Neural cell (in vitro differentiated cells): ENCODE measurements around the gene CLTCL1. TPM values are rescaled to one million over a fixed set of nuclear protein-coding genes. Genes with fewer than 3 reads are reported as not detected.

ENCODE experiments used
- H2AFZ ChIP-seq: fragments of 200-600, 300-800 bp; sonication (generic), shearing (Covaris generic); 2 replicates; pipeline ENCODE4 v1.6.0; 2014; ENCODE audit warnings: low read depth, mild to moderate bottlenecking, antibody characterized with exemption, low read length, moderate library complexity
- H3F3A ChIP-seq: fragments of 200-600 bp; shearing (Covaris generic); 2 replicates; pipeline ENCODE4 v1.6.1; 2016; ENCODE audit warnings: mild to moderate bottlenecking, moderate library complexity, mixed read lengths, antibody characterized with exemption, low read length; ENCODE audit not compliant: insufficient read depth, poor library complexity, severe bottlenecking
- H3K27ac ChIP-seq: fragments of 200-600, 300-800 bp; sonication (generic), shearing (Covaris generic); 2 replicates; pipeline ENCODE4 v1.5.1; 2014; ENCODE audit warnings: mild to moderate bottlenecking, low read length, moderate library complexity
- H3K27me3 ChIP-seq: fragments of 300-800, 200-600 bp; sonication (generic), shearing (Covaris generic); 2 replicates; pipeline ENCODE4 v1.6.0; 2014; ENCODE audit warnings: mild to moderate bottlenecking, low read depth, low read length, moderate library complexity; ENCODE audit not compliant: insufficient read depth
- H3K36me3 ChIP-seq: fragments of 300-800, 200-600 bp; sonication (generic), shearing (Covaris generic); 2 replicates; pipeline ENCODE4 v1.5.1; 2014; ENCODE audit warnings: mild to moderate bottlenecking, antibody characterized with exemption, low read length, moderate library complexity; ENCODE audit not compliant: insufficient read depth
- H3K4me2 ChIP-seq: fragments of 300-800, 200-600 bp; sonication (generic), shearing (Covaris generic); 2 replicates; pipeline ENCODE4 v1.6.0; 2014; ENCODE audit warnings: mild to moderate bottlenecking, low read length
- H3K4me3 ChIP-seq: fragments of 300-800, 200-600 bp; sonication (generic), shearing (Covaris generic); 2 replicates; pipeline ENCODE4 v1.5.1; 2014; ENCODE audit warnings: mild to moderate bottlenecking, low read length, moderate library complexity
- H3K79me2 ChIP-seq: fragments of 200-600 bp; shearing (Covaris generic); replicated peaks from 2 replicates; pipeline ENCODE4 v1.6.0; 2014; ENCODE audit warnings: mild to moderate bottlenecking, low read length, moderate library complexity; ENCODE audit not compliant: insufficient read depth
- H3K9ac ChIP-seq: fragments of 300-800, 200-600 bp; sonication (generic), shearing (Covaris generic); 2 replicates; pipeline ENCODE4 v1.6.1; 2016; ENCODE audit warnings: mild to moderate bottlenecking, low read length, mixed read lengths
- H3K9me2 ChIP-seq: fragments of 200-600 bp; shearing (Covaris generic); 2 replicates; pipeline ENCODE4 v1.6.1; 2016; ENCODE audit warnings: mild to moderate bottlenecking, low read length, mixed read lengths; ENCODE audit not compliant: insufficient read depth
- H3K9me3 ChIP-seq: fragments of 200-600, 300-800 bp; sonication (generic), shearing (Covaris generic); 2 replicates; pipeline ENCODE4 v1.6.1; 2016; ENCODE audit warnings: mild to moderate bottlenecking, mixed run types, low read length, moderate library complexity, mixed read lengths
- H4K20me1 ChIP-seq: fragments of 200-600 bp; shearing (Covaris generic); 2 replicates; pipeline ENCODE4 v1.6.1; 2016; ENCODE audit warnings: mild to moderate bottlenecking, mixed run types; ENCODE audit not compliant: insufficient read depth
- EP300 ChIP-seq: fragments of 450-650 bp; conservative IDR thresholded peaks from 2 replicates; pipeline ENCODE4 v1.6.1; 2014; ENCODE audit warnings: antibody characterized with exemption, mild to moderate bottlenecking, moderate library complexity; ENCODE audit not compliant: poor library complexity, severe bottlenecking
- EZH2 ChIP-seq: fragments of 200-600, 300-800 bp; shearing (Covaris generic), sonication (generic); IDR thresholded peaks from 2 replicates; pipeline ENCODE4 v1.6.1; 2014; ENCODE audit warnings: antibody characterized with exemption, low read length, borderline replicate concordance, mild to moderate bottlenecking; ENCODE audit not compliant: insufficient read depth, poor library complexity, severe bottlenecking
- MXI1 ChIP-seq: fragments of 450-650 bp; conservative IDR thresholded peaks from 2 replicates; pipeline ENCODE4 v1.6.1; 2014; ENCODE audit warnings: antibody characterized with exemption, mild to moderate bottlenecking; ENCODE audit not compliant: poor library complexity, severe bottlenecking
- POLR2AphosphoS5 ChIP-seq: IDR thresholded peaks from 2 replicates; pipeline ENCODE4 v1.6.1; 2012
- RAD21 ChIP-seq: fragments of 450-650 bp; conservative IDR thresholded peaks from 2 replicates; pipeline ENCODE4 v1.6.1; 2014; ENCODE audit warnings: antibody characterized with exemption, mild to moderate bottlenecking, moderate library complexity
- SMC3 ChIP-seq: fragments of 450-650 bp; conservative IDR thresholded peaks from 2 replicates; pipeline ENCODE4 v1.6.1; 2014; ENCODE audit warnings: antibody characterized with exemption, mild to moderate bottlenecking, moderate library complexity; ENCODE audit not compliant: poor library complexity
- TAF1 ChIP-seq: IDR thresholded peaks from 2 replicates; pipeline ENCODE4 v1.6.1; 2012; ENCODE audit warnings: low read depth
- polyA plus RNA-seq: library from polyadenylated mRNA; depleted of rRNA; stranded (reverse); fragments of >200 nt; gene quantifications from 2 replicates; pipeline ENCODE4 v1.2.3, GENCODE V29; 2014
- TF ChIP-seq, protein P1 (sequence below): IDR thresholded peaks from 2 replicates; pipeline ENCODE4 v1.6.1; 2012; ENCODE audit warnings: borderline replicate concordance
- TF ChIP-seq, protein P2 (sequence below): fragments of 450-650 bp; IDR thresholded peaks from 2 replicates; pipeline ENCODE4 v1.5.1; 2014; ENCODE audit warnings: antibody characterized with exemption, mild to moderate bottlenecking, moderate library complexity; ENCODE audit not compliant: poor library complexity, severe bottlenecking

The CLTCL1 gene
- polyA plus RNA-seq, 1 donor from 2014 or later = 7.8 TPM

DNA sequence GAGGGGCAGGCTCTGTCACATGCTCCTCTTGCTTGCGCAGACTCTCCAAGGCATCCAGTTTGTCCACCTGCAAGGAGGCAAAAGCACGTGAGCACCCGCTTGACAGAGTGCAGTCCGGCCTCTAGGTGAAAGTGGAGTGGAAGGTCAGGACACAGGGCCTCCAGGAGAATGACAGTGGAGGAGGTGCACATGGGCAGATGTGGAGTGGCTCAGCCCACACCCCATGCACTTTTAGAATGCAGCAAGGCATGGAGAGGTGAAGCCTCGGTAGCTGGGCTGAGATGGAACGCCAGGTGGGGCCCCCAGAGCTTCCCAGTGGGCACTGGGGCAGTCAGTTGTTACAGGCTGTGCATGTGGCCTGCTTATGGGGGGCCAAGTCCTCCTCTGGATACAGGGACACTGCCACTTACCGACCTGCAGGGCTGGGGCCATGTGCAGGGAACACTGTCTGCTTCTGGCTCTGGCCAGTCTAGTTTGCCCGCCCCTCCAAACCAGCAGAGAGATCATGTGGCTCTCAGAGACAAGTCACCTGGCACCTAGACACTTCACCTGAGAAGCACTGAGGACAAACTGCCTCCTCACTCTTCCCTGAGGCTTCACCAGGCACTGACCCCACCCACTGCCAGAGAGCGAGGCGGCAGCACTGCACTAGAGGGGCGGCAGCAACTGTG lies 110.6 kb downstream of the CLTCL1 start:
- H3K36me3 ChIP-seq = no peaks in the 10 kb centered on the region
- H3K27ac ChIP-seq = no peak overlapping the region
- no peak overlapping the region for H3K4me2 ChIP-seq
- H3K27me3 ChIP-seq = no peaks in the 10 kb centered on the region
- no peak overlapping the region for H3K9ac ChIP-seq
- no peaks in the 10 kb centered on the region for H3K79me2 ChIP-seq
- H3F3A ChIP-seq = no peaks in the 10 kb centered on the region
- no peaks in the 10 kb centered on the region for H4K20me1 ChIP-seq
- H3K4me3 ChIP-seq = no peak overlapping the region
- no peak for TF ChIP-seq POLR2AphosphoS5
- TF ChIP-seq SMC3 = no peak
- TF ChIP-seq EP300 = no peak
- TF ChIP-seq EZH2 = no peak
- no peak for TF ChIP-seq MXI1
- TF ChIP-seq, protein P1, sequence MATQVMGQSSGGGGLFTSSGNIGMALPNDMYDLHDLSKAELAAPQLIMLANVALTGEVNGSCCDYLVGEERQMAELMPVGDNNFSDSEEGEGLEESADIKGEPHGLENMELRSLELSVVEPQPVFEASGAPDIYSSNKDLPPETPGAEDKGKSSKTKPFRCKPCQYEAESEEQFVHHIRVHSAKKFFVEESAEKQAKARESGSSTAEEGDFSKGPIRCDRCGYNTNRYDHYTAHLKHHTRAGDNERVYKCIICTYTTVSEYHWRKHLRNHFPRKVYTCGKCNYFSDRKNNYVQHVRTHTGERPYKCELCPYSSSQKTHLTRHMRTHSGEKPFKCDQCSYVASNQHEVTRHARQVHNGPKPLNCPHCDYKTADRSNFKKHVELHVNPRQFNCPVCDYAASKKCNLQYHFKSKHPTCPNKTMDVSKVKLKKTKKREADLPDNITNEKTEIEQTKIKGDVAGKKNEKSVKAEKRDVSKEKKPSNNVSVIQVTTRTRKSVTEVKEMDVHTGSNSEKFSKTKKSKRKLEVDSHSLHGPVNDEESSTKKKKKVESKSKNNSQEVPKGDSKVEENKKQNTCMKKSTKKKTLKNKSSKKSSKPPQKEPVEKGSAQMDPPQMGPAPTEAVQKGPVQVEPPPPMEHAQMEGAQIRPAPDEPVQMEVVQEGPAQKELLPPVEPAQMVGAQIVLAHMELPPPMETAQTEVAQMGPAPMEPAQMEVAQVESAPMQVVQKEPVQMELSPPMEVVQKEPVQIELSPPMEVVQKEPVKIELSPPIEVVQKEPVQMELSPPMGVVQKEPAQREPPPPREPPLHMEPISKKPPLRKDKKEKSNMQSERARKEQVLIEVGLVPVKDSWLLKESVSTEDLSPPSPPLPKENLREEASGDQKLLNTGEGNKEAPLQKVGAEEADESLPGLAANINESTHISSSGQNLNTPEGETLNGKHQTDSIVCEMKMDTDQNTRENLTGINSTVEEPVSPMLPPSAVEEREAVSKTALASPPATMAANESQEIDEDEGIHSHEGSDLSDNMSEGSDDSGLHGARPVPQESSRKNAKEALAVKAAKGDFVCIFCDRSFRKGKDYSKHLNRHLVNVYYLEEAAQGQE = no peak
- TF ChIP-seq RAD21 = no peak
- TF ChIP-seq, protein P2, sequence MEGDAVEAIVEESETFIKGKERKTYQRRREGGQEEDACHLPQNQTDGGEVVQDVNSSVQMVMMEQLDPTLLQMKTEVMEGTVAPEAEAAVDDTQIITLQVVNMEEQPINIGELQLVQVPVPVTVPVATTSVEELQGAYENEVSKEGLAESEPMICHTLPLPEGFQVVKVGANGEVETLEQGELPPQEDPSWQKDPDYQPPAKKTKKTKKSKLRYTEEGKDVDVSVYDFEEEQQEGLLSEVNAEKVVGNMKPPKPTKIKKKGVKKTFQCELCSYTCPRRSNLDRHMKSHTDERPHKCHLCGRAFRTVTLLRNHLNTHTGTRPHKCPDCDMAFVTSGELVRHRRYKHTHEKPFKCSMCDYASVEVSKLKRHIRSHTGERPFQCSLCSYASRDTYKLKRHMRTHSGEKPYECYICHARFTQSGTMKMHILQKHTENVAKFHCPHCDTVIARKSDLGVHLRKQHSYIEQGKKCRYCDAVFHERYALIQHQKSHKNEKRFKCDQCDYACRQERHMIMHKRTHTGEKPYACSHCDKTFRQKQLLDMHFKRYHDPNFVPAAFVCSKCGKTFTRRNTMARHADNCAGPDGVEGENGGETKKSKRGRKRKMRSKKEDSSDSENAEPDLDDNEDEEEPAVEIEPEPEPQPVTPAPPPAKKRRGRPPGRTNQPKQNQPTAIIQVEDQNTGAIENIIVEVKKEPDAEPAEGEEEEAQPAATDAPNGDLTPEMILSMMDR = no peak
- no peak for TF ChIP-seq TAF1
- H3K9me2 ChIP-seq = no peaks in the 10 kb centered on the region
- no peak overlapping the region for H2AFZ ChIP-seq
- H3K9me3 ChIP-seq = no peaks in the 10 kb centered on the region

DNA sequence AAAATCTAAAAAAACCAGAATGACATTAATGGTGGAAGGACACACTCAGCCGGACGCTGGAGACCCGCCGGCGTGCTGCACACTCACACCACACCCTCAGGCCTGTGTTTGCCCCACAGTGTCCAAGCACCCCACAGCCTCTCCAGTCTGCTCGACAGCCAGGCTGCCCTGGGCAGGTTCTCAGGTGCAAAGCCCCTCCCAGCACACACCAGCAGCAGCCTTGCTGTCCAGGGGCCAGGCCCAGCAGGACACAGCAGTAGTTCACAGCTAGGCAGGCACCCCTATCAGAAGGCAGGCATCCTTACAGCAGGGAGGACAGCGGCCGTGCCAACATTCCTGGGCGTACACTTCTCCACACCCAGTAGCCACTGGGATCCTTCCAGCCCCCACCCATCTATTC lies 111.3 kb downstream of the CLTCL1 start:
- no peak overlapping the region for H3K4me2 ChIP-seq
- H3K4me3 ChIP-seq = no peak overlapping the region
- H2AFZ ChIP-seq = no peak overlapping the region
- no peaks in the 10 kb centered on the region for H3K9me2 ChIP-seq
- H3F3A ChIP-seq = no peaks in the 10 kb centered on the region
- no peaks in the 10 kb centered on the region for H3K9me3 ChIP-seq
- H4K20me1 ChIP-seq = no peaks in the 10 kb centered on the region
- TF ChIP-seq, protein P2 = no peak
- TF ChIP-seq, protein P1 = no peak
- TF ChIP-seq POLR2AphosphoS5 (no peak), SMC3 (no peak), EZH2 (no peak), EP300 (no peak), MXI1 (no peak), TAF1 (no peak), RAD21 (no peak)
- no peaks in the 10 kb centered on the region for H3K27me3 ChIP-seq
- H3K36me3 ChIP-seq = no peaks in the 10 kb centered on the region
- H3K27ac ChIP-seq = no peak overlapping the region
- H3K9ac ChIP-seq = no peak overlapping the region
- no peaks in the 10 kb centered on the region for H3K79me2 ChIP-seq
